GM23338 (cell line): Measurements from ENCODE around the gene DCPS. TPM values are rescaled to one million over a fixed set of nuclear protein-coding genes. Genes with fewer than 3 reads are reported as not detected.

Source experiments
- ATAC-seq: fragments of 200-7000 bp; cut with Tn5 transposase; 3 replicates; pipeline ENCODE4 v1.9.1; 2020
- DNase-seq: peaks from one replicate; pipeline ENCODE4 v3.0.0-alpha.2; 2015; ENCODE audit warnings: low spot score
- H2AFZ ChIP-seq: fragments of 200-600 bp; sonication (generic); 2 replicates; pipeline ENCODE4 v1.8.0; 2016; ENCODE audit warnings: antibody characterized with exemption, mild to moderate bottlenecking, moderate library complexity
- H3F3A ChIP-seq: fragments of 200-600 bp; sonication (generic); replicated peaks from 2 replicates; pipeline ENCODE4 v1.8.0; 2017; ENCODE audit warnings: antibody characterized with exemption, mixed run types, low read depth
- H3K27ac ChIP-seq: fragments of 200-600 bp; sonication (generic); 2 replicates; pipeline ENCODE4 v1.6.1; 2016; ENCODE audit warnings: low read depth
- H3K27me3 ChIP-seq: fragments of 200-600 bp; sonication (generic); 2 replicates; pipeline ENCODE4 v1.8.0; 2016; ENCODE audit warnings: mild to moderate bottlenecking, mixed run types, moderate library complexity; ENCODE audit not compliant: insufficient read depth
- H3K36me3 ChIP-seq: fragments of 200-600 bp; sonication (generic); 2 replicates; pipeline ENCODE4 v1.8.0; 2016; ENCODE audit warnings: mild to moderate bottlenecking; ENCODE audit not compliant: insufficient read depth
- H3K4me1 ChIP-seq: fragments of 200-600 bp; sonication (generic); 2 replicates; pipeline ENCODE4 v1.8.0; 2016; ENCODE audit warnings: mild to moderate bottlenecking, moderate library complexity; ENCODE audit not compliant: insufficient read depth
- H3K4me2 ChIP-seq: fragments of 200-600 bp; sonication (generic); 2 replicates; pipeline ENCODE4 v1.7.1; 2017; ENCODE audit warnings: mixed run types
- H3K4me3 ChIP-seq: fragments of 200-600 bp; sonication (generic); 2 replicates; pipeline ENCODE4 v1.6.1; 2016; ENCODE audit warnings: mixed run types
- H3K79me2 ChIP-seq: fragments of 200-600 bp; sonication (generic); replicated peaks from 2 replicates; pipeline ENCODE4 v1.8.0; 2017; ENCODE audit warnings: mild to moderate bottlenecking; ENCODE audit not compliant: insufficient read depth
- H3K9me2 ChIP-seq: fragments of 200-600 bp; sonication (generic); 2 replicates; pipeline ENCODE4 v1.8.0; 2017; ENCODE audit not compliant: insufficient read depth
- H4K20me1 ChIP-seq: fragments of 200-600 bp; sonication (generic); replicated peaks from 2 replicates; pipeline ENCODE4 v1.8.0; 2017; ENCODE audit warnings: mild to moderate bottlenecking; ENCODE audit not compliant: insufficient read depth
- H3K27ac Mint-ChIP-seq: 2 replicates; pipeline ENCODE4 v1.8.0; 2020; ENCODE audit warnings: inconsistent platforms, mild to moderate bottlenecking, moderate library complexity, mixed read lengths
- H3K27me3 Mint-ChIP-seq: 3 replicates; pipeline ENCODE4 v1.8.0; 2022; ENCODE audit warnings: low read depth, mild to moderate bottlenecking, moderate library complexity, mixed read lengths, inconsistent platforms; ENCODE audit not compliant: insufficient read depth, poor library complexity
- H3K36me3 Mint-ChIP-seq: 3 replicates; pipeline ENCODE4 v1.8.0; 2021; ENCODE audit warnings: low read depth, mild to moderate bottlenecking, inconsistent platforms, moderate library complexity, mixed read lengths
- H3K4me1 Mint-ChIP-seq: 3 replicates; pipeline ENCODE4 v1.8.0; 2020; ENCODE audit warnings: mild to moderate bottlenecking, inconsistent platforms, mixed read lengths
- H3K4me3 Mint-ChIP-seq: 3 replicates; pipeline ENCODE4 v1.8.0; 2021; ENCODE audit warnings: moderate library complexity, mild to moderate bottlenecking, inconsistent platforms, mixed read lengths
- H3K9me3 Mint-ChIP-seq: 3 replicates; pipeline ENCODE4 v1.8.0; 2020; ENCODE audit warnings: moderate library complexity, mild to moderate bottlenecking, inconsistent platforms, mixed read lengths
- CTCF ChIP-seq, 2 experiments: fragments of 200-600 bp in 1 of 2; sonication (generic) in 1 of 2; conservative IDR thresholded peaks; 2 replicates each; pipeline versions ENCODE4 v1.5.1 to v1.6.1; 2016 to 2017; ENCODE audit warnings: antibody characterized with exemption in 2 of 2, low read depth in 2 of 2, mild to moderate bottlenecking in 2 of 2, moderate library complexity in 1 of 2
- EZH2 ChIP-seq: fragments of 200-600 bp; sonication (generic); IDR thresholded peaks from one replicate; pipeline ENCODE4 v1.8.0; 2017; ENCODE audit warnings: antibody characterized with exemption, mild to moderate bottlenecking, low read depth; ENCODE audit not compliant: unreplicated experiment
- EZH2phosphoT487 ChIP-seq: fragments of 200-600 bp; sonication (generic); IDR thresholded peaks from one replicate; pipeline ENCODE4 v1.8.1; 2018; ENCODE audit warnings: antibody characterized with exemption; ENCODE audit not compliant: unreplicated experiment
- NANOG ChIP-seq: IDR thresholded peaks from 2 replicates; pipeline ENCODE4 v1.6.1; 2016; ENCODE audit warnings: antibody characterized with exemption, borderline replicate concordance
- POLR2AphosphoS5 ChIP-seq: IDR thresholded peaks from 2 replicates; pipeline ENCODE4 v1.6.1; 2016; ENCODE audit warnings: antibody characterized with exemption, low read depth
- STAT1 ChIP-seq: IDR thresholded peaks from one replicate; pipeline ENCODE4 v1.6.1; 2016; ENCODE audit warnings: antibody characterized with exemption; ENCODE audit not compliant: unreplicated experiment
- ZNF114 ChIP-seq: fragments of 250-450 bp; sonication (Bioruptor Pico); IDR thresholded peaks from 2 replicates; pipeline ENCODE4 v1.5.0; 2020; ENCODE audit warnings: mild to moderate bottlenecking, moderate library complexity
- ZNF331 ChIP-seq: fragments of 250-450 bp; sonication (Bioruptor Pico); IDR thresholded peaks from 2 replicates; pipeline ENCODE4 v1.5.0; 2020; ENCODE audit warnings: low read depth, mild to moderate bottlenecking, moderate library complexity
- long read RNA-seq: library from polyadenylated mRNA; unstranded; transcript quantifications from one replicate; pipeline ENCODE4 v2.0.0, GENCODE V29; 2020; ENCODE audit not compliant: unreplicated experiment
- polyA plus RNA-seq: library from polyadenylated mRNA; unstranded; fragments of >200 nt; fragmentation: Nextera tagmentation; extraction: Ambion mirVana; gene quantifications from 2 replicates; pipeline ENCODE4 v1.2.1, GENCODE V29; 2016
- total RNA-seq: library from RNA; depleted of rRNA; stranded (reverse); fragments of >200 nt; shearing (Covaris generic); gene quantifications from 2 replicates; pipeline ENCODE4 v1.2.3, GENCODE V29; 2014; rRNA removed
- TF ChIP-seq, protein P1 (sequence below): fragments of 250-450 bp; sonication (Bioruptor Pico); IDR thresholded peaks from 2 replicates; pipeline ENCODE4 v1.5.0; 2020; ENCODE audit warnings: mild to moderate bottlenecking, moderate library complexity
- TF ChIP-seq, protein P2 (sequence below): IDR thresholded peaks from 2 replicates; pipeline ENCODE4 v1.6.1; 2016; ENCODE audit warnings: antibody characterized with exemption
- TF ChIP-seq, protein P3 (sequence below): IDR thresholded peaks from one replicate; pipeline ENCODE4 v1.6.1; 2018; ENCODE audit warnings: antibody characterized with exemption; ENCODE audit not compliant: unreplicated experiment

Gene DCPS
- total RNA-seq (26.8 and 28.5 TPM in 2 replicates), polyA plus RNA-seq (41.1 and 46.4 TPM in 2 replicates)
- long read RNA-seq, transcript DCPS-201 (6 exons, 1,479 nt): major isoform, 23 of 25 reads
- long read RNA-seq, partial matches to known transcripts: 1 of 25 reads
- long read RNA-seq, other reads (novel, unspliced or antisense): 1 of 25 reads

DNA sequence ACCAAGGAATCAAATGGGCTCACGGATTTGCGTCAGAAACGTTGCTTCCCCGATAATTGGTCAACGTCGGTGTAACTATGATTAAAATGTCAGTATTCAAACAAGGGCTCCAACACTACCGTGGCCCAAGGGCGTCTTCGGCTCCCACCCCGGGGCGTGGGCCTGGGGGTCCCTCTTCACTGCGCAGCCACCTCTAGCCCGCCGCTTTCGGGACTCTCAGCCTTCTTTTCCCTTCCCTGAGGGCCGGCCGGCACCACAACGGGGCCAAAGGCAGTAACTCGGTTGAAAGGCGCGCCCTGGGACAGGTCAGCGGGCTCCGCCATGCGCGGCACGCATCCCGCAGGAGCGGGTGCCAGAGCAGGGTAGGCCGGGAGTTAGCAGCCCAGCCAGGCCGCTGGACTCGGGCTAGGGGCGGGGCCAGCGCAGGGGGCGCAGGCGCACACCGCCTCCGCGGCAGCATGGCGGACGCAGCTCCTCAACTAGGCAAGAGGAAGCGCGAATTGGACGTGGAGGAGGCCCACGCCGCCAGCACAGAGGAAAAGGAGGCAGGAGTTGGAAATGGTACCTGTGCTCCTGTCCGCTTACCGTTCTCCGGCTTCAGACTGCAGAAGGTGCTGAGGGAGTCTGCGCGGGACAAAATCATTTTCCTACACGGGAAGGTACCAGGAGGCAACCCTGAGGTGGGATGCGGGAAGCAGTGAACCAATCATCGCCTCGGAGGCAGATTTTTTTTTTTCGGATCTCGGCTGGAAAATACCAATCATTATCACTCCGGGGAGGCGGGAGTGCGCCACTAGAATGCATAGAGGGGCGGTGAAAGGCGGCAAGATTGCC, at the start of gene DCPS:
Gene DCPS, plus strand, starts transcription at position 438 of the 834 bp plus-strand sequence. Its CDS starts 21 bp downstream, at position 459.
- peak; percentile 91 for DNase-seq
- no peaks in the 10 kb centered on the region for H3F3A ChIP-seq
- H3K27ac ChIP-seq: peak within 1 kb of the TSS; percentile 90
- H3K9me3 Mint-ChIP-seq: 0 out of 3 replicates have a peak, but pooled peaks cover 2% of the 10 kb centered on the region
- H3K4me1 ChIP-seq: no peaks in the 10 kb centered on the region
- peaks cover 5% of the 10 kb centered on the region for H3K27me3 Mint-ChIP-seq
- H4K20me1 ChIP-seq: no peaks in the 10 kb centered on the region
- peaks cover 22% of the 10 kb centered on the region for H3K79me2 ChIP-seq
- H3K4me1 Mint-ChIP-seq: peaks cover 19% of the 10 kb centered on the region
- H2AFZ ChIP-seq: peak within 1 kb of the TSS; percentile 96
- H3K4me3 Mint-ChIP-seq: peak within 1 kb of the TSS; percentile 94
- H3K27ac Mint-ChIP-seq: peak within 1 kb of the TSS; percentile 99
- peak within 1 kb of the TSS; percentile 100 for H3K4me2 ChIP-seq
- ATAC-seq: peak; percentile 97
- H3K4me3 ChIP-seq: peak within 1 kb of the TSS; percentile 95
- no peaks in the 10 kb centered on the region for H3K27me3 ChIP-seq
- peaks cover 35% of the 10 kb centered on the region for H3K36me3 Mint-ChIP-seq
- TF ChIP-seq, protein P1, sequence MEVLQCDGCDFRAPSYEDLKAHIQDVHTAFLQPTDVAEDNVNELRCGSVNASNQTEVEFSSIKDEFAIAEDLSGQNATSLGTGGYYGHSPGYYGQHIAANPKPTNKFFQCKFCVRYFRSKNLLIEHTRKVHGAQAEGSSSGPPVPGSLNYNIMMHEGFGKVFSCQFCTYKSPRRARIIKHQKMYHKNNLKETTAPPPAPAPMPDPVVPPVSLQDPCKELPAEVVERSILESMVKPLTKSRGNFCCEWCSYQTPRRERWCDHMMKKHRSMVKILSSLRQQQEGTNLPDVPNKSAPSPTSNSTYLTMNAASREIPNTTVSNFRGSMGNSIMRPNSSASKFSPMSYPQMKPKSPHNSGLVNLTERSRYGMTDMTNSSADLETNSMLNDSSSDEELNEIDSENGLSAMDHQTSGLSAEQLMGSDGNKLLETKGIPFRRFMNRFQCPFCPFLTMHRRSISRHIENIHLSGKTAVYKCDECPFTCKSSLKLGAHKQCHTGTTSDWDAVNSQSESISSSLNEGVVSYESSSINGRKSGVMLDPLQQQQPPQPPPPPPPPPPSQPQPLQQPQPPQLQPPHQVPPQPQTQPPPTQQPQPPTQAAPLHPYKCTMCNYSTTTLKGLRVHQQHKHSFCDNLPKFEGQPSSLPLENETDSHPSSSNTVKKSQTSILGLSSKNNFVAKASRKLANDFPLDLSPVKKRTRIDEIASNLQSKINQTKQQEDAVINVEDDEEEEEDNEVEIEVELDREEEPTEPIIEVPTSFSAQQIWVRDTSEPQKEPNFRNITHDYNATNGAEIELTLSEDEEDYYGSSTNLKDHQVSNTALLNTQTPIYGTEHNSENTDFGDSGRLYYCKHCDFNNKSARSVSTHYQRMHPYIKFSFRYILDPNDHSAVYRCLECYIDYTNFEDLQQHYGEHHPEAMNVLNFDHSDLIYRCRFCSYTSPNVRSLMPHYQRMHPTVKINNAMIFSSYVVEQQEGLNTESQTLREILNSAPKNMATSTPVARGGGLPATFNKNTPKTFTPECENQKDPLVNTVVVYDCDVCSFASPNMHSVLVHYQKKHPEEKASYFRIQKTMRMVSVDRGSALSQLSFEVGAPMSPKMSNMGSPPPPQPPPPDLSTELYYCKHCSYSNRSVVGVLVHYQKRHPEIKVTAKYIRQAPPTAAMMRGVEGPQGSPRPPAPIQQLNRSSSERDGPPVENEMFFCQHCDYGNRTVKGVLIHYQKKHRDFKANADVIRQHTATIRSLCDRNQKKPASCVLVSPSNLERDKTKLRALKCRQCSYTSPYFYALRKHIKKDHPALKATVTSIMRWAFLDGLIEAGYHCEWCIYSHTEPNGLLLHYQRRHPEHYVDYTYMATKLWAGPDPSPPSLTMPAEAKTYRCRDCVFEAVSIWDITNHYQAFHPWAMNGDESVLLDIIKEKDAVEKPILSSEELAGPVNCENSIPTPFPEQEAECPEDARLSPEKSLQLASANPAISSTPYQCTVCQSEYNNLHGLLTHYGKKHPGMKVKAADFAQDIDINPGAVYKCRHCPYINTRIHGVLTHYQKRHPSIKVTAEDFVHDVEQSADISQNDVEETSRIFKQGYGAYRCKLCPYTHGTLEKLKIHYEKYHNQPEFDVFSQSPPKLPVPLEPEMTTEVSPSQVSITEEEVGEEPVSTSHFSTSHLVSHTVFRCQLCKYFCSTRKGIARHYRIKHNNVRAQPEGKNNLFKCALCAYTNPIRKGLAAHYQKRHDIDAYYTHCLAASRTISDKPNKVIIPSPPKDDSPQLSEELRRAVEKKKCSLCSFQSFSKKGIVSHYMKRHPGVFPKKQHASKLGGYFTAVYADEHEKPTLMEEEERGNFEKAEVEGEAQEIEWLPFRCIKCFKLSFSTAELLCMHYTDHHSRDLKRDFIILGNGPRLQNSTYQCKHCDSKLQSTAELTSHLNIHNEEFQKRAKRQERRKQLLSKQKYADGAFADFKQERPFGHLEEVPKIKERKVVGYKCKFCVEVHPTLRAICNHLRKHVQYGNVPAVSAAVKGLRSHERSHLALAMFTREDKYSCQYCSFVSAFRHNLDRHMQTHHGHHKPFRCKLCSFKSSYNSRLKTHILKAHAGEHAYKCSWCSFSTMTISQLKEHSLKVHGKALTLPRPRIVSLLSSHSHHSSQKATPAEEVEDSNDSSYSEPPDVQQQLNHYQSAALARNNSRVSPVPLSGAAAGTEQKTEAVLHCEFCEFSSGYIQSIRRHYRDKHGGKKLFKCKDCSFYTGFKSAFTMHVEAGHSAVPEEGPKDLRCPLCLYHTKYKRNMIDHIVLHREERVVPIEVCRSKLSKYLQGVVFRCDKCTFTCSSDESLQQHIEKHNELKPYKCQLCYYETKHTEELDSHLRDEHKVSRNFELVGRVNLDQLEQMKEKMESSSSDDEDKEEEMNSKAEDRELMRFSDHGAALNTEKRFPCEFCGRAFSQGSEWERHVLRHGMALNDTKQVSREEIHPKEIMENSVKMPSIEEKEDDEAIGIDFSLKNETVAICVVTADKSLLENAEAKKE (CRISPR knock-in tag): no peak
- TF ChIP-seq ZNF331 (CRISPR knock-in tag) (no peak), CTCF (conservative IDR thresholded peaks at IDR 0.05; ENCODE audit: low read depth in 2 of 2) (no peak), STAT1 (no peak), EZH2 (no peak), EZH2phosphoT487 (no peak), NANOG (no peak), ZNF114 (no peak), POLR2AphosphoS5 (peak; percentile 95)
- TF ChIP-seq, protein P2, sequence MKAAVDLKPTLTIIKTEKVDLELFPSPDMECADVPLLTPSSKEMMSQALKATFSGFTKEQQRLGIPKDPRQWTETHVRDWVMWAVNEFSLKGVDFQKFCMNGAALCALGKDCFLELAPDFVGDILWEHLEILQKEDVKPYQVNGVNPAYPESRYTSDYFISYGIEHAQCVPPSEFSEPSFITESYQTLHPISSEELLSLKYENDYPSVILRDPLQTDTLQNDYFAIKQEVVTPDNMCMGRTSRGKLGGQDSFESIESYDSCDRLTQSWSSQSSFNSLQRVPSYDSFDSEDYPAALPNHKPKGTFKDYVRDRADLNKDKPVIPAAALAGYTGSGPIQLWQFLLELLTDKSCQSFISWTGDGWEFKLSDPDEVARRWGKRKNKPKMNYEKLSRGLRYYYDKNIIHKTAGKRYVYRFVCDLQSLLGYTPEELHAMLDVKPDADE: no peak
- TF ChIP-seq, protein P3, sequence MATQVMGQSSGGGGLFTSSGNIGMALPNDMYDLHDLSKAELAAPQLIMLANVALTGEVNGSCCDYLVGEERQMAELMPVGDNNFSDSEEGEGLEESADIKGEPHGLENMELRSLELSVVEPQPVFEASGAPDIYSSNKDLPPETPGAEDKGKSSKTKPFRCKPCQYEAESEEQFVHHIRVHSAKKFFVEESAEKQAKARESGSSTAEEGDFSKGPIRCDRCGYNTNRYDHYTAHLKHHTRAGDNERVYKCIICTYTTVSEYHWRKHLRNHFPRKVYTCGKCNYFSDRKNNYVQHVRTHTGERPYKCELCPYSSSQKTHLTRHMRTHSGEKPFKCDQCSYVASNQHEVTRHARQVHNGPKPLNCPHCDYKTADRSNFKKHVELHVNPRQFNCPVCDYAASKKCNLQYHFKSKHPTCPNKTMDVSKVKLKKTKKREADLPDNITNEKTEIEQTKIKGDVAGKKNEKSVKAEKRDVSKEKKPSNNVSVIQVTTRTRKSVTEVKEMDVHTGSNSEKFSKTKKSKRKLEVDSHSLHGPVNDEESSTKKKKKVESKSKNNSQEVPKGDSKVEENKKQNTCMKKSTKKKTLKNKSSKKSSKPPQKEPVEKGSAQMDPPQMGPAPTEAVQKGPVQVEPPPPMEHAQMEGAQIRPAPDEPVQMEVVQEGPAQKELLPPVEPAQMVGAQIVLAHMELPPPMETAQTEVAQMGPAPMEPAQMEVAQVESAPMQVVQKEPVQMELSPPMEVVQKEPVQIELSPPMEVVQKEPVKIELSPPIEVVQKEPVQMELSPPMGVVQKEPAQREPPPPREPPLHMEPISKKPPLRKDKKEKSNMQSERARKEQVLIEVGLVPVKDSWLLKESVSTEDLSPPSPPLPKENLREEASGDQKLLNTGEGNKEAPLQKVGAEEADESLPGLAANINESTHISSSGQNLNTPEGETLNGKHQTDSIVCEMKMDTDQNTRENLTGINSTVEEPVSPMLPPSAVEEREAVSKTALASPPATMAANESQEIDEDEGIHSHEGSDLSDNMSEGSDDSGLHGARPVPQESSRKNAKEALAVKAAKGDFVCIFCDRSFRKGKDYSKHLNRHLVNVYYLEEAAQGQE: peak; percentile 41
- no peaks in the 10 kb centered on the region for H3K9me2 ChIP-seq
- H3K36me3 ChIP-seq: no peaks in the 10 kb centered on the region; the same call in 1 of the 2 replicates
